Astrocyte (in vitro differentiated cells and primary cell): ENCODE measurements around the gene ELOVL1.

Experiments used
- CTCF ChIP-seq: IDR thresholded peaks from 2 replicates; pipeline ENCODE4 v1.5.1; 2011; ENCODE audit warnings: low read depth, mild to moderate bottlenecking, inconsistent platforms, low read length, moderate library complexity; ENCODE audit not compliant: insufficient read depth
- EZH2 ChIP-seq: IDR thresholded peaks from 2 replicates; pipeline ENCODE4 v1.6.1; 2012; ENCODE audit warnings: mild to moderate bottlenecking, low read length, inconsistent platforms; ENCODE audit not compliant: insufficient read depth

- TF ChIP-seq EZH2 = no peak
- TF ChIP-seq CTCF = no peak
Observed at GRCh38 chr1:43405219-43405875, 37.5 kb upstream of the ELOVL1 start.
